Large intestine (tissue), 3 donors: ENCODE measurements around the gene ZNF366. TPM values are rescaled to one million over a fixed set of nuclear protein-coding genes. Genes with fewer than 3 reads are reported as not detected.

Source experiments
- DNase-seq, 2 donors: peaks; one replicate each; pipeline versions ENCODE4 v3.0.0 to v3.0.0-alpha.2; 2013
- H3K27ac ChIP-seq: one replicate; pipeline ENCODE4 v1.5.1; 2013; ENCODE audit warnings: low read length
- H3K27me3 ChIP-seq: 2 replicates; pipeline ENCODE4 v1.6.1; 2013; ENCODE audit warnings: low read length; ENCODE audit not compliant: control insufficient read depth, insufficient read depth
- H3K36me3 ChIP-seq: 2 replicates; pipeline ENCODE4 v1.6.1; 2013; ENCODE audit warnings: low read length; ENCODE audit not compliant: control insufficient read depth, insufficient read depth
- H3K4me1 ChIP-seq: one replicate; pipeline ENCODE4 v1.6.1; 2013; ENCODE audit warnings: low read length; ENCODE audit not compliant: control insufficient read depth, insufficient read depth
- H3K4me3 ChIP-seq: one replicate; pipeline ENCODE4 v1.5.1; 2013; ENCODE audit warnings: low read length
- H3K9me3 ChIP-seq: one replicate; pipeline ENCODE4 v1.6.1; 2013; ENCODE audit warnings: mild to moderate bottlenecking, low read depth, low read length, moderate library complexity; ENCODE audit not compliant: control insufficient read depth
- WGBS: methylation state at CpG from one replicate; pipeline ENCODE4 v1.1.5; 2013; ENCODE audit warnings: low lambda C conversion rate; ENCODE audit not compliant: insufficient coverage; 5-methylcytosine and 5-hydroxymethylcytosine counted together
- polyA plus RNA-seq: library from polyadenylated mRNA; unstranded; fragments of 120-200 nt; gene quantifications from one replicate; pipeline ENCODE4 v1.2.1, GENCODE V29; 2013

Gene ZNF366
- polyA plus RNA-seq, 1 donor = 2.1 TPM

DNA sequence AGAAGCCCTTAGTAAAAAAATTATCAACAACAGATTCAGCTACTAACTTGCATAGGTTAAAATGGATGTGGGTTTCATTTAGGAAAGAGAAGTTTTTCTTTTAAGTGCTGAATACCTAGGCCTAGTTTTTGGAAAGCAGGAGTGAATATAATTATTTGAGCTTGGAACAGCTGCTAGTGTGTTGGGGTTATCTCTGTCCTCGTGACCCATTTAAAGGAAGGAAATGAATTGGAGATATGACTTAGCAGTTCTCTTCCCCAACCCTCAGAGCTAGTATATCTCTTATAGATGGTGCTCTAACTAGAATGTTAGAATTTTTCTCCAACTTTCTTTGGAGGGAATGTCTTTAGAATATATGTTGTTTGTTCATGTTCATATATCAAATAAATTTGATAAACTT lies 38.6 kb downstream of the ZNF366 start:
- no peak for DNase-seq
- no peak overlapping the region for H3K4me3 ChIP-seq
- H3K27ac ChIP-seq = no peak overlapping the region
- 60% methylated on average over 1 of the region's 1 CpG for WGBS
- H3K27me3 ChIP-seq = peaks cover 13% of the 10 kb centered on the region
- no peaks in the 10 kb centered on the region for H3K9me3 ChIP-seq
- H3K4me1 ChIP-seq = no peaks in the 10 kb centered on the region
- no peaks in the 10 kb centered on the region for H3K36me3 ChIP-seq

DNA sequence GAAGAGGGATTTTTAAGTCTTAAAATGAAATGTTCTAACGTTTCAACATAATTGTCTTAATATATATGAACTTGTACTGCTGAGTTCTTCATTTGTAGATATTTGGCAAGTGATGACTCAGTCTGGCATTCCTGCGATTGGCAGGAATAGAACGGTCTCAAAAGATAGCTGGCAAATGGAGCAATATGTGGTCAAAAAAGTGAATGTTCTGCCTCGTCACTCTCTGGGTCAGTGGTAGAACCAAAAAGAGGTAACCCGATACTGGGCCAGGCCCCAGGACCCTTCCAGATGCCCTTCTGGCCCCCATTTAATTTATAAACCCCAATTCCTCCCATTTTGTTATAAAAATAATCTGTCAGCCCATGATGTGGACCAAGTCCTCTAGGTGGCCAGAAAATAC lies 39.2 kb downstream of the ZNF366 start:
- peaks cover 12% of the 10 kb centered on the region for H3K27me3 ChIP-seq
- no CpG with 5 or more reads among the region's 5 CpGs for WGBS
- no peaks in the 10 kb centered on the region for H3K4me1 ChIP-seq
- no peaks in the 10 kb centered on the region for H3K36me3 ChIP-seq
- H3K9me3 ChIP-seq = no peaks in the 10 kb centered on the region
- no peak for DNase-seq
- no peak overlapping the region for H3K27ac ChIP-seq
- H3K4me3 ChIP-seq = no peak overlapping the region

DNA sequence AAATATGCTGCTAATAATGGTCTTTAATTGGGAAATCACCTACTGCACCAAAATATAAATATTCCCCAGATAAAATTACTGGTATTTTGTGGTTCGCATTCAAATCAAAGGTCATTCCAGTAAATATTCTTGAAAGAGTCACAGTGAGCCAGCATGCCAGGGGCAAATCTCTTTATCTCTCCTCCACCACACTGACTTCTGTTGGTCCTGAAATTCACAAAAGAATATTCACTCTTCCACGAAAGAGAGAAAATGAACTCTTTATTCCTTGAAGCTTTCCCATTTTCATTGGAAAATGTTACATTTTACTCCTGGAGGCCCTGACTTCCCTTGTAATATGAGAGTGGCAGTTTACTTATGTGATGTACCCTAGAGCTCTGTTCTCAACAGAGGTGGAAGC lies 39.7 kb downstream of the ZNF366 start:
- no peak overlapping the region for H3K4me3 ChIP-seq
- DNase-seq = no peak
- H3K9me3 ChIP-seq = no peaks in the 10 kb centered on the region
- no peaks in the 10 kb centered on the region for H3K4me1 ChIP-seq
- no peak overlapping the region for H3K27ac ChIP-seq
- H3K27me3 ChIP-seq = peaks cover 11% of the 10 kb centered on the region
- whole genome bisulfite sequencing = 80% methylated on average over 1 of the region's 2 CpGs
- H3K36me3 ChIP-seq = no peaks in the 10 kb centered on the region

DNA sequence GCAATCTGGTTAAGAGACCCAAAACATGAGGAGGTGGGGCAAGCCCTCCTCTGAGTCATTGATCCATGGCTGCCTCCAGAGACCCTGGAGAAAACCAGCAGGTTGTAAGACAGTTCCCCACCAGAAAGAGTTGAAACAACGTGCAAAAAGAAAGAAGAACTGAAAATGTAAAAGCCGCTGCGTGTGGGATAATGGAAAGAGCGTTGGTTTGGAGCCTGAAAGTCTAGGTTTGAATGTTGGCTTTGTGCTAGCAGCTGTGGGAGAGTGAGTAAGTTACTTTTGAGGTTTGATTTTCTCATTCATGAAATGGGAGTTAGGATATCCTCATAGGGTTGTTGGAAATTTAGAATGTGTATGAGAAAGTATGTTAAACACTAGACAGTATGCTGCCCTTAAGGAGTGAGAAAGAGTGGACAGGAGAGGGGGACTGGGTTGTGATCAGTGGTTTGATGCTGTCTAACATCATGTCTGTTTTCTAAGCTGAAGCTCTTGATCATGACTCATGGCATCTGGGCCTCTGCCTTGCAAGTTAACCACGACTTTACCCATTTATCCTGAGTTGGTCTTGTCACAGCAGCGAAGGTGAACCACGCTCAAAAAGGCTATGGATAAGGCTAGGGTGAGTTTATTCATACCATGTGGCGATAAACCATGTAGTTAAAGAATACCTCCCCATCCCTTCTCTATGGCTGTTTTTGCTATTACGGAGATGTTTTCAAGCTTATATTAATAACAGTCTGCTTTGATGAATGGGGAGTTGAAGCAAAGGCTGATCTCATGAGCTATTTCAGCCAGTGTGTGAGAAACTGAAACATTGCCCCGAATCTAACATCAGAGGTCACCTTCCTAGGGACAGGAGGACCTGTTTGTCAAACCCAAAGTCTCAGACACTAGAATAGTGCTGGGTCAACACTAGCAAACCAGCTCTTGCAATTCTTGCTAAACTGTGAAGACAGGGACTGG lies 41.3 kb downstream of the ZNF366 start:
- H3K9me3 ChIP-seq = no peaks in the 10 kb centered on the region
- H3K4me3 ChIP-seq = no peak overlapping the region
- H3K36me3 ChIP-seq = no peaks in the 10 kb centered on the region
- no peak for DNase-seq
- no peaks in the 10 kb centered on the region for H3K4me1 ChIP-seq
- no peak overlapping the region for H3K27ac ChIP-seq
- WGBS = 96% methylated on average over 4 of the region's 10 CpGs
- peaks cover 7% of the 10 kb centered on the region for H3K27me3 ChIP-seq

DNA sequence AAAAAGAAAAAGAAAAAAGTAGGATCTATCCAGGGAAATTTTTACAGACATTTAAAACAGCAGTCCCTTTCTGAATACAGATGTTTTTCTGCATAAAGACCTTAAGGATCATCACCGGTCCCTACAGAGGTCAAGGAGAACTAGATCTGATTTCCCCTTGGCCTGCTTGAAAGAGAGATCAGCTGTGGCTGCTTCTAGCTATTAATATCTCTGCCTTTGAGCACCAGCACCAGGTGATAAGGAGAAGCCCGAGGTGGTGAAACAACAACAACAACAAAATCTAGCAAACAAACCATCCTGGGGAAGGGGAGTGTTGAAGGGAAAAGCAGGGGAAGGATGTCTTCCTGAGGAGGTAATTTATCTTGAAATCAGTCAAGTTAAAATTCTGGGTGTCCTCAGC lies 42.1 kb downstream of the ZNF366 start:
- WGBS = no CpG with 5 or more reads among the region's 2 CpGs
- DNase-seq = no peak
- H3K4me1 ChIP-seq = no peaks in the 10 kb centered on the region

DNA sequence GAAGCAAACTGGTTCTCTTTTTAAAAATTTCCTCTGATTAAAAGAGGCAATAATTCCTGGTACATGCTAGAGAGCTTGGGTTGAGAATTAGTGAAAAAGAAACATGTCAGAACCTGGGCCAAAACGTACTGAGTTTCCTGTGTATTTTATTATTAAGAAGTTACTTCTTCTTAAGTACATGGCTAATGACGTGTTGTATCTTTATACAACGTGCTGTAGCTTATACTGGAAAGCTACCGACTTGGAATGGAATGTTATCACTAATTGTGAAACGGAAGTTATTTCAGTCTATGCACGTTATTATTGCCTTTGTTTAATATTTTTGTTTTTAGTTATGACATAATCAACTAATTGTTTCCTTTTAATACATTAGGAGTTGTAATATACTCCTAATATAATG lies 43.1 kb downstream of the ZNF366 start:
- Histone ChIP-seq H3K4me1 (peaks cover 4% of the 10 kb centered on the region), H3K27ac (no peak overlapping the region), H3K9me3 (peaks cover 7% of the 10 kb centered on the region), H3K36me3 (no peaks in the 10 kb centered on the region), H3K4me3 (no peak overlapping the region), H3K27me3 (no peaks in the 10 kb centered on the region)
- DNase-seq = no peak
- 77% methylated on average over 4 of the region's 6 CpGs for WGBS

More for the DNA sequence above, 42.1 kb downstream of the ZNF366 start:
- Histone ChIP-seq H3K27ac (no peak overlapping the region), H3K36me3 (no peaks in the 10 kb centered on the region), H3K4me3 (no peak overlapping the region), H3K9me3 (peaks cover 5% of the 10 kb centered on the region), H3K27me3 (peaks cover 3% of the 10 kb centered on the region)

DNA sequence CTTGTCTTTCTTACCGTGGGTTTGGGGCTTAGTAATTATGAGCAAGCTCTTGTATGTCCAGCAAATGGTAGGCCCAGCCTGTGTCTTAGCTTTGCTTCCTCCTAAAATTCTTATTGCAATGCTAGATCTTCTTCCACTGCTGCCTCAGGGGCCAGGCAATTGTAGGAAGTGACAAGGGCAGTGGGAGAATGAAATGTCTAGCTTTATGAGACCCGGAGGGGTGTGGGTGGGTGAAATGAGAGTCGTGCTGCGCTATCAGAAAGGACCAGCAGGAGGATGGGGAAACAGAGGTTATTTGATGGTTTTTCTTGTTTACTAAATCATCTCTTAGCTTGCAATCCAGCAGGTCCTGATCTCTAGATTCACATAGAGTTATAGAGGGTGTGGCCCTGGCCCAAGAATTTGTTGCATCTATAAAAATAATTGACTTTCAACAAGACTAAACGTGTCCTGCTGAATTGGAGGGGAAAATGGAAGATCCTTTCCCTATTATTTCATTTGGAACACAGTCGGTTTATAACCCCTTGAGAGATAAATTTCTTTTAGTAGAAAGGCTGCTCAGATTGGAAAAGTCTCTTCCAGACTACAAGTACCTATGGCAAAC lies 43.7 kb downstream of the ZNF366 start:
- Histone ChIP-seq H3K4me3 (no peak overlapping the region), H3K4me1 (peaks cover 8% of the 10 kb centered on the region), H3K27me3 (no peaks in the 10 kb centered on the region), H3K9me3 (peaks cover 7% of the 10 kb centered on the region), H3K27ac (no peak overlapping the region), H3K36me3 (no peaks in the 10 kb centered on the region)
- WGBS = 80% methylated on average over 1 of the region's 6 CpGs
- no peak for DNase-seq

DNA sequence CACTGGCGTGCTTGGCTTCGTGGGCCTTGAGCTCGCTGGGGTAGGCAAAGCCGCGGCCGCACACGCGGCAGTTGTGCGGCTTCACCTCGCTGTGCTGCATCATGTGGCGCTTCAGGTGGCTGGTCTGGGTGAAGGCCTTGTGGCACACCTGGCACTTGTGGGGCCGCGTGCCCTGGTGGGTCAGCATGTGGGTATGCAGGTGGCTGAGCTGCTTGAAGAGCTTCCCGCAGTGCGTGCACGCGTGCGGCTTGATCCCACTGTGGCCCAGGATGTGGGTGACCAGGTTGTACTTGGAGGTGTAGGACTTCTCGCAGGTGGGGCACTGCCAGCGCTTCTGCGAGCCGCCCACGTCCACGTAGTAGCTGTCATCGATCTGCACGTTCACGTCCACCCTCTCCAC lies 46.8 kb downstream of the ZNF366 start:
- H3K9me3 ChIP-seq = peaks cover 7% of the 10 kb centered on the region
- WGBS = 100% methylated on average over 2 of the region's 27 CpGs

DNA sequence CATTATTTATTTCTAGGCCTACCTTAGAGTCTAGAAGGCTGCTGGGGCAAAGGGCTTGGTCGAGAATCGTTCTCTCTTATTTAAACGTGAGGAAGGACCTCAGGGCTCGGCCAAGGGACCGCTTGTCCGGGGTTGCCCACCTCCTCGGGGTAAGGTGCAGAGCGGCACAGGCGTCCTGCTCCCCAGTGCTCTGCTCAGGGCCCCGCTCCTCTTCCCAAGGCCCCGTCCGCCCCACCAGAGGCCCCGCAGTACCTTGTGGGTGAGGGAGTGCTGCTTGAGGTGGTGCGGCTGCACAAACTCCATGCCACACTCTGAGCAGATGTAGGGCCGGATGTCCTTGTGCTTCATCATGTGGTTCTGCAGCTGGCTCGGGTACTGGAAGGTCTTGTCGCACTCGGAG lies 47.3 kb downstream of the ZNF366 start:
- Histone ChIP-seq H3K27ac (no peak overlapping the region), H3K4me1 (peaks cover 8% of the 10 kb centered on the region), H3K36me3 (no peaks in the 10 kb centered on the region), H3K27me3 (no peaks in the 10 kb centered on the region), H3K9me3 (peaks cover 7% of the 10 kb centered on the region), H3K4me3 (no peak overlapping the region)
- no CpG with 5 or more reads among the region's 18 CpGs for WGBS
- DNase-seq = no peak

More for the DNA sequence above, 46.8 kb downstream of the ZNF366 start:
- Histone ChIP-seq H3K27ac (no peak overlapping the region), H3K27me3 (no peaks in the 10 kb centered on the region), H3K4me1 (peaks cover 8% of the 10 kb centered on the region), H3K4me3 (no peak overlapping the region), H3K36me3 (no peaks in the 10 kb centered on the region)
- DNase-seq = no peak

DNA sequence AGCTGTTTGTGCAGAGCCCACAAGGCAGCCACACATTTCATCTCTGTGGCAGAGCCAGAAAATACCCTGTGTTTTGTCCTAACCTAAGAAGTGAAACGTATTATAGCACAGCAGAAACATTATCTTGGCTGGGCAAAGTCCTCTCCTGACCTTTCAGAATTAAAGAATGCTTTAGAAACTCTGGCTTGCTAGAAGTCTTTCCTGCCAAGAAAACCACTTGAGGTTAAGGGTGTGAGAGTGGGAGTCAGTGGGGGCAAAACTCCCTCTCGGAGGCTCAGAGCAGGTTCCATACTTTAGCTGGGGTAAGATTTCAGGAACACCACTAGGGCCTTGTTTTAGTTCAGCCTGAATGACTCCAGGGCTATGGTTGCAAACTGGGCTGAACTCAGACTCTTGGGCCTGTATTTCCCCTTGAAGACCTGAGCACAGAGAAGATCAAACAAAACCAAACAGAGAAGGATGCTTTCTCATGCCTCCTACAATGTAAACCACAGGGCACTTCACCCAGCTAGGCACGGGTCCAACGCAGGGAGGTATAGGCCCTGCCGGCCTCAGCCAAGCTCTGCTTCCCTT lies 48.0 kb downstream of the ZNF366 start:
- Histone ChIP-seq H3K36me3 (no peaks in the 10 kb centered on the region), H3K4me3 (no peak overlapping the region), H3K4me1 (peaks cover 8% of the 10 kb centered on the region), H3K27me3 (no peaks in the 10 kb centered on the region), H3K27ac (no peak overlapping the region), H3K9me3 (peaks cover 7% of the 10 kb centered on the region)
- peak in 1 of 2 donors; percentile 41 for DNase-seq
- 100% methylated on average over 1 of the region's 5 CpGs for WGBS
